ENCODE data around the gene TMEM202. TPM values are rescaled to one million over a fixed set of nuclear protein-coding genes. Genes with fewer than 3 reads are reported as not detected.
"Not testable (repeated sequence)": the region's sequence is repeated elsewhere in the genome, so short reads cannot be mapped to it uniquely, and the experiment has no call there.

The TMEM202 gene
- total and polyA plus RNA-seq, 2 donors (not counting 3 experiments of a cell fraction or from before 2014, with no cell fraction given) = not detected

DNA sequence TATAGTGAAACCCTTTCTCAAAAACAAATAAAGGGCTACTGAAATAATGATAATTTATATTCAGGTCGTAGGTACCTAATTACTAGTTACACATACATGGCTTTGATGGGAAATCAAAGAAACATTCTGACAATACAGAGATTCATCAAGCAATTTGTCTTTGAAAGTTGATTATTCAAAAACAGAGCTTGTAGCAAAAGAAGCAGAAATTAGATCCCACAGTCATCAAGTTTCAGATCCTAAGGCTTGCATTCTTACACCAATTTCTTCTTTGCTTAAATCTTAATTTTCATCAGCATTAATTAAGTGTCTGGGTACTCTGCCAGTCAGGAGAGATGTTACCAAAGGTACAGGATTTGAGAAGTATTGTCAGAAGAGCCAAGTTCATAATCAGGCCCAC is 20.8 kb upstream of the TMEM202 start:
- no peak for DNase-seq (ENCODE audit: low read depth, low spot score)
- intact Hi-C loops (cut with micrococcal nuclease) = loop anchor here (10.0 kb wide), 1 partner anchor 157 kb away; no protein-coding TSS in a partner anchor
- Histone ChIP-seq H2AFZ (ENCODE audit: low read depth, low read length) (no peak overlapping the region), H3K79me2 (ENCODE audit: control insufficient read depth, insufficient read depth, low read length) (peaks cover 6% of the 10 kb centered on the region), H3K9ac (replicated peaks; ENCODE audit: extremely low read depth, insufficient read depth, low read length) (no peak overlapping the region), H3K27me3 (ENCODE audit: control insufficient read depth in 2 of 2, insufficient read depth in 2 of 2, low read length in 2 of 2) (no peaks in the 10 kb centered on the region), H3K4me2 (ENCODE audit: insufficient read depth, low read length) (no peak overlapping the region), H3K4me3 (replicated peaks in 1 of 3; ENCODE audit: insufficient read depth in 1 of 3, low read depth in 1 of 3, low read length in 3 of 3) (no peak overlapping the region), H3K9me3 (replicated peaks; ENCODE audit: control insufficient read depth, insufficient read depth, low read length) (no peaks in the 10 kb centered on the region), H3K36me3 (ENCODE audit: control insufficient read depth in 2 of 2, extremely low read depth in 1 of 2, insufficient read depth in 2 of 2, low read length in 2 of 2) (no peaks in the 10 kb centered on the region), H3K4me1 (ENCODE audit: control insufficient read depth, extremely low read depth, insufficient read depth, low read length) (peaks cover 28% of the 10 kb centered on the region), H3K27ac (ENCODE audit: insufficient read depth, low read depth, low read length) (no peak overlapping the region), H3K9me1 (replicated peaks; ENCODE audit: control insufficient read depth, extremely low read depth, insufficient read depth, low read length) (no peaks in the 10 kb centered on the region), H4K20me1 (replicated peaks; ENCODE audit: control insufficient read depth, extremely low read depth, insufficient read depth, low read length) (no peaks in the 10 kb centered on the region)
- POLR2A ChIA-PET = no interaction called here
- dilution Hi-C loops (cut with MboI; ENCODE audit: extremely low pct_ligation_motif_present, low sequenced_read_pairs) = no loop called here
- CTCF ChIA-PET = no interaction called here
- no peak for FAIRE-seq
- no TSS peak for BruUV-seq (replicated peaks)
- TF ChIP-seq JUN (IDR thresholded peaks at IDR 0.05; ENCODE audit: borderline replicate concordance, insufficient read depth, insufficient read length, low read depth) (no peak), POLR2AphosphoS5 (IDR thresholded peaks at IDR 0.05; ENCODE audit: insufficient read depth, low read depth, low read length) (no peak), GATA2 (IDR thresholded peaks at IDR 0.05; ENCODE audit: insufficient read depth, insufficient read length, low read depth, low read length) (no peak), EZH2 (IDR thresholded peaks at IDR 0.05; ENCODE audit: borderline replicate concordance, low read depth, low read length, severe bottlenecking) (no peak), FOS (IDR thresholded peaks at IDR 0.05; ENCODE audit: borderline replicate concordance, insufficient read depth, low read length) (no peak), POLR2A (IDR thresholded peaks at IDR 0.05; ENCODE audit: low read depth, low read length) (no peak)
- TF ChIP-seq, protein P1, sequence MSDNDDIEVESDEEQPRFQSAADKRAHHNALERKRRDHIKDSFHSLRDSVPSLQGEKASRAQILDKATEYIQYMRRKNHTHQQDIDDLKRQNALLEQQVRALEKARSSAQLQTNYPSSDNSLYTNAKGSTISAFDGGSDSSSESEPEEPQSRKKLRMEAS (IDR thresholded peaks at IDR 0.05; ENCODE audit: insufficient read depth, insufficient read length) = no peak
- TF ChIP-seq, protein P2, sequence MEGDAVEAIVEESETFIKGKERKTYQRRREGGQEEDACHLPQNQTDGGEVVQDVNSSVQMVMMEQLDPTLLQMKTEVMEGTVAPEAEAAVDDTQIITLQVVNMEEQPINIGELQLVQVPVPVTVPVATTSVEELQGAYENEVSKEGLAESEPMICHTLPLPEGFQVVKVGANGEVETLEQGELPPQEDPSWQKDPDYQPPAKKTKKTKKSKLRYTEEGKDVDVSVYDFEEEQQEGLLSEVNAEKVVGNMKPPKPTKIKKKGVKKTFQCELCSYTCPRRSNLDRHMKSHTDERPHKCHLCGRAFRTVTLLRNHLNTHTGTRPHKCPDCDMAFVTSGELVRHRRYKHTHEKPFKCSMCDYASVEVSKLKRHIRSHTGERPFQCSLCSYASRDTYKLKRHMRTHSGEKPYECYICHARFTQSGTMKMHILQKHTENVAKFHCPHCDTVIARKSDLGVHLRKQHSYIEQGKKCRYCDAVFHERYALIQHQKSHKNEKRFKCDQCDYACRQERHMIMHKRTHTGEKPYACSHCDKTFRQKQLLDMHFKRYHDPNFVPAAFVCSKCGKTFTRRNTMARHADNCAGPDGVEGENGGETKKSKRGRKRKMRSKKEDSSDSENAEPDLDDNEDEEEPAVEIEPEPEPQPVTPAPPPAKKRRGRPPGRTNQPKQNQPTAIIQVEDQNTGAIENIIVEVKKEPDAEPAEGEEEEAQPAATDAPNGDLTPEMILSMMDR (IDR thresholded peaks at IDR 0.05; ENCODE audit: extremely low read depth in 1 of 2, insufficient read depth in 1 of 2, low read depth in 1 of 2, low read length in 2 of 2) = no peak

DNA sequence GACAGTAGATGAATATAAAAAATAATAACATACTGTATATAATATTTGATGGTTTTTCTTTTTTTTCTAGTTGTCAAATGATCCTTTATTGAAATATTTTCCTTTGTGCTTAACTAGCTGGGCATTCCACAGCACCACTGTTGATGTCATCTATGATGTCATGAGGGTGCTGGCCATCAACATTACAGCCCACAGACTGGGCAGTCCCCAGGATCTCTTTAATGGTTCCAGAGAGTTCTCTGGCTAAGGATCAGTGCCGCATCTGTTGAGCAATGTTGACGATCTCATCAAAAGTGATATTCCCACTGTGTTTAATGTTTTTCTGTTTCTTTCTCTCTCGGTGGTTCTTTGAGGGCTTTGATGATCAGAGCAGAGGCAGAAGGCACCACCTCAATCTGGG is 19.0 kb upstream of the TMEM202 start:
- H3K4me3 ChIP-seq (replicated peaks in 1 of 3; ENCODE audit: insufficient read depth in 1 of 3, low read depth in 1 of 3, low read length in 3 of 3); H3K4me2 ChIP-seq (ENCODE audit: insufficient read depth, low read length); H3K9me1 ChIP-seq (replicated peaks; ENCODE audit: control insufficient read depth, extremely low read depth, insufficient read depth, low read length); H3K36me3 ChIP-seq (ENCODE audit: control insufficient read depth in 2 of 2, extremely low read depth in 1 of 2, insufficient read depth in 2 of 2, low read length in 2 of 2); H3K27ac ChIP-seq (ENCODE audit: insufficient read depth, low read depth, low read length); H3K27me3 ChIP-seq (ENCODE audit: control insufficient read depth in 2 of 2, insufficient read depth in 2 of 2, low read length in 2 of 2); FAIRE-seq; dilution Hi-C loops (cut with MboI; ENCODE audit: extremely low pct_ligation_motif_present, low sequenced_read_pairs); H4K20me1 ChIP-seq (replicated peaks; ENCODE audit: control insufficient read depth, extremely low read depth, insufficient read depth, low read length); H2AFZ ChIP-seq (ENCODE audit: low read depth, low read length); H3K79me2 ChIP-seq (ENCODE audit: control insufficient read depth, insufficient read depth, low read length); CTCF ChIA-PET; DNase-seq (ENCODE audit: low read depth, low spot score); H3K9me3 ChIP-seq (replicated peaks; ENCODE audit: control insufficient read depth, insufficient read depth, low read length); H3K9ac ChIP-seq (replicated peaks; ENCODE audit: extremely low read depth, insufficient read depth, low read length); POLR2A ChIA-PET; BruUV-seq (replicated peaks): not testable (repeated sequence)
- peaks cover 28% of the 10 kb centered on the region for H3K4me1 ChIP-seq (ENCODE audit: control insufficient read depth, extremely low read depth, insufficient read depth, low read length)
- intact Hi-C loops (cut with micrococcal nuclease) = loop anchor here (10.0 kb wide), 1 partner anchor 156 kb away; no protein-coding TSS in a partner anchor
